HL-60 (cell line): ENCODE results near the gene TBC1D7.

Source experiments
- DNase-seq, 2 experiments: peaks; one replicate each; pipeline ENCODE4 v3.0.0-alpha.2; 2010 to 2020; ENCODE audit warnings: low read depth in 1 of 2, low spot score in 1 of 2
- H3K27ac ChIP-seq: fragments of 250-450 bp; sonication (Bioruptor Pico); replicated peaks from 2 replicates; pipeline ENCODE4 v1.5.1; 2020; ENCODE audit warnings: mild to moderate bottlenecking, moderate library complexity
- H3K27me3 ChIP-seq: fragments of 250-450 bp; sonication (Bioruptor Pico); 2 replicates; pipeline ENCODE4 v1.5.1; 2021; ENCODE audit warnings: mild to moderate bottlenecking, moderate library complexity; ENCODE audit not compliant: insufficient read depth, poor library complexity, severe bottlenecking
- H3K4me3 ChIP-seq: replicated peaks from 2 replicates; pipeline ENCODE4 v1.5.1; 2011; ENCODE audit warnings: mild to moderate bottlenecking, control low read depth, low read length; ENCODE audit not compliant: insufficient read depth
- GABPA ChIP-seq: IDR thresholded peaks from 2 replicates; pipeline ENCODE4 v1.6.1; 2012; ENCODE audit warnings: low read depth
- POLR2AphosphoS5 ChIP-seq: IDR thresholded peaks from 2 replicates; pipeline ENCODE4 v1.6.1; 2012; ENCODE audit warnings: low read depth
- SPI1 ChIP-seq: IDR thresholded peaks from 2 replicates; pipeline ENCODE4 v1.6.1; 2012; ENCODE audit warnings: low read depth, mild to moderate bottlenecking, borderline replicate concordance
- TF ChIP-seq, protein P1 (sequence below): IDR thresholded peaks from one replicate; pipeline ENCODE4 v1.5.1; 2011; ENCODE audit warnings: low read length, control low read depth, inconsistent platforms; ENCODE audit not compliant: insufficient read depth
- TF ChIP-seq, protein P2 (sequence below): IDR thresholded peaks from 2 replicates; pipeline ENCODE4 v1.6.1; 2012; ENCODE audit warnings: low read depth; ENCODE audit not compliant: insufficient replicate concordance

The TBC1D7 gene

DNA sequence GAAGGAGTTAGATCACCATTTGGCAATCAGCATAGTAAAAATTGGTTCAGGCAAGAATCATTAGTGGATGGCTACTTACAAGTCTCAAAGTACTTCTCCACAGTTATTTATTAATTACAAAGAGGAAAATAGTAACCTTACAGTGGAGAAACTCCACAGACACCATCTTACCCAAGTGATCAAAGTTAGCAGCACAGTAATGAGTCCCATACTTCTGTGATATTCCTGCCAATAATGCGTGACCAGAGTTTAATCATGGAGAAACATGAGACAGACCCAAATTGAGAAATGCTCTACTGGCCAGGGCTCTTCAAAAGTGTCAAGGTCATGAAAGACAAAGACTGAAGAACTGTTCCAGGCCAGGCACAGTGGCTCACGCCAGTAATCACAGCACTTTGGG lies 9.5 kb downstream of the TBC1D7 start:
- no peak for DNase-seq
- no peak overlapping the region for H3K27ac ChIP-seq
- no peaks in the 10 kb centered on the region for H3K27me3 ChIP-seq
- TF ChIP-seq GABPA (no peak), SPI1 (no peak), POLR2AphosphoS5 (no peak)
- TF ChIP-seq, protein P1, sequence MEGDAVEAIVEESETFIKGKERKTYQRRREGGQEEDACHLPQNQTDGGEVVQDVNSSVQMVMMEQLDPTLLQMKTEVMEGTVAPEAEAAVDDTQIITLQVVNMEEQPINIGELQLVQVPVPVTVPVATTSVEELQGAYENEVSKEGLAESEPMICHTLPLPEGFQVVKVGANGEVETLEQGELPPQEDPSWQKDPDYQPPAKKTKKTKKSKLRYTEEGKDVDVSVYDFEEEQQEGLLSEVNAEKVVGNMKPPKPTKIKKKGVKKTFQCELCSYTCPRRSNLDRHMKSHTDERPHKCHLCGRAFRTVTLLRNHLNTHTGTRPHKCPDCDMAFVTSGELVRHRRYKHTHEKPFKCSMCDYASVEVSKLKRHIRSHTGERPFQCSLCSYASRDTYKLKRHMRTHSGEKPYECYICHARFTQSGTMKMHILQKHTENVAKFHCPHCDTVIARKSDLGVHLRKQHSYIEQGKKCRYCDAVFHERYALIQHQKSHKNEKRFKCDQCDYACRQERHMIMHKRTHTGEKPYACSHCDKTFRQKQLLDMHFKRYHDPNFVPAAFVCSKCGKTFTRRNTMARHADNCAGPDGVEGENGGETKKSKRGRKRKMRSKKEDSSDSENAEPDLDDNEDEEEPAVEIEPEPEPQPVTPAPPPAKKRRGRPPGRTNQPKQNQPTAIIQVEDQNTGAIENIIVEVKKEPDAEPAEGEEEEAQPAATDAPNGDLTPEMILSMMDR: no peak
- no peak overlapping the region for H3K4me3 ChIP-seq

DNA sequence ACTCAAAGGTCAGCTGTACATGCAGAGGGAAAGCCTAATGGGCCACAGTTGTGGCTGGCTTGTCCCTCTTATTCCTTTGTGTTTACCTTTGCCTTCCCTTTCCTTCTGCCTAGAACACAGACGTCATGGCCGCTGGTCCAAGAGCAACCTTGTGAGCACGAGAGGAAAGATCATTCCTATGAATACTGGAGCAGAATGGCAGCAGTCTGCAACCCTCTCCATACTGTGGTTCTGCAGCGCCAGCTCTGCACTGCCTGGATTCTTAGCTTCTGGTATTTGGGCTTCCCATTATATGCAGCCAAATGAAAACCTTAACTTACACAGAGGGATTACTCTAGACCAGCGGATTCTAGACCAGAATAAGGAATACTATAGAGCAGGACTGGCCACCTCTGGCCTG lies 12.4 kb downstream of the TBC1D7 start:
- TF ChIP-seq, protein P1: no peak
- TF ChIP-seq SPI1 (no peak), POLR2AphosphoS5 (no peak), GABPA (no peak)
- TF ChIP-seq, protein P2, sequence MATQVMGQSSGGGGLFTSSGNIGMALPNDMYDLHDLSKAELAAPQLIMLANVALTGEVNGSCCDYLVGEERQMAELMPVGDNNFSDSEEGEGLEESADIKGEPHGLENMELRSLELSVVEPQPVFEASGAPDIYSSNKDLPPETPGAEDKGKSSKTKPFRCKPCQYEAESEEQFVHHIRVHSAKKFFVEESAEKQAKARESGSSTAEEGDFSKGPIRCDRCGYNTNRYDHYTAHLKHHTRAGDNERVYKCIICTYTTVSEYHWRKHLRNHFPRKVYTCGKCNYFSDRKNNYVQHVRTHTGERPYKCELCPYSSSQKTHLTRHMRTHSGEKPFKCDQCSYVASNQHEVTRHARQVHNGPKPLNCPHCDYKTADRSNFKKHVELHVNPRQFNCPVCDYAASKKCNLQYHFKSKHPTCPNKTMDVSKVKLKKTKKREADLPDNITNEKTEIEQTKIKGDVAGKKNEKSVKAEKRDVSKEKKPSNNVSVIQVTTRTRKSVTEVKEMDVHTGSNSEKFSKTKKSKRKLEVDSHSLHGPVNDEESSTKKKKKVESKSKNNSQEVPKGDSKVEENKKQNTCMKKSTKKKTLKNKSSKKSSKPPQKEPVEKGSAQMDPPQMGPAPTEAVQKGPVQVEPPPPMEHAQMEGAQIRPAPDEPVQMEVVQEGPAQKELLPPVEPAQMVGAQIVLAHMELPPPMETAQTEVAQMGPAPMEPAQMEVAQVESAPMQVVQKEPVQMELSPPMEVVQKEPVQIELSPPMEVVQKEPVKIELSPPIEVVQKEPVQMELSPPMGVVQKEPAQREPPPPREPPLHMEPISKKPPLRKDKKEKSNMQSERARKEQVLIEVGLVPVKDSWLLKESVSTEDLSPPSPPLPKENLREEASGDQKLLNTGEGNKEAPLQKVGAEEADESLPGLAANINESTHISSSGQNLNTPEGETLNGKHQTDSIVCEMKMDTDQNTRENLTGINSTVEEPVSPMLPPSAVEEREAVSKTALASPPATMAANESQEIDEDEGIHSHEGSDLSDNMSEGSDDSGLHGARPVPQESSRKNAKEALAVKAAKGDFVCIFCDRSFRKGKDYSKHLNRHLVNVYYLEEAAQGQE: no peak
- Histone ChIP-seq H3K4me3 (no peak overlapping the region), H3K27me3 (no peaks in the 10 kb centered on the region), H3K27ac (no peak overlapping the region)
- no peak for DNase-seq

DNA sequence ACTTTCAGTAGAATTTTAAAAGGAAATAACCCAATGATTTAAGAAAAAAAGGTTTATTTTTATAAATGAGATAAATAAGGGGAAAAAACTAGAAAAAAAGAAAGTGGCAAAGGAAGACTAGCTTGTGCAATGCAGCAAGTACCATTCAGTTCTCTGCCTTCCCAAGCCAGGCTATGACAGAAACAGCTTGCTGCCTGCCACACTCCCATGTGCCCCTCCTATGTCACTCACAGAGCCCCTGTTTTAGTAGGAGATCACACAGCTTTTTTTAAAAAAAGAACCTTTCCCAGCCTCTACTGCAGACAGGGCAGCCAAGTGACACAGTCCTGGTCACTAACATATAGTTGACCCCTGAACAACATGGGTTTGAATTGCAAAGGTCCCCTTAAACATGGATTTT lies 13.5 kb downstream of the TBC1D7 start:
- TF ChIP-seq, protein P1: no peak
- TF ChIP-seq GABPA (no peak), SPI1 (no peak), POLR2AphosphoS5 (no peak)
- TF ChIP-seq, protein P2: no peak
- Histone ChIP-seq H3K4me3 (no peak overlapping the region), H3K27ac (no peak overlapping the region), H3K27me3 (no peaks in the 10 kb centered on the region)
- no peak for DNase-seq

DNA sequence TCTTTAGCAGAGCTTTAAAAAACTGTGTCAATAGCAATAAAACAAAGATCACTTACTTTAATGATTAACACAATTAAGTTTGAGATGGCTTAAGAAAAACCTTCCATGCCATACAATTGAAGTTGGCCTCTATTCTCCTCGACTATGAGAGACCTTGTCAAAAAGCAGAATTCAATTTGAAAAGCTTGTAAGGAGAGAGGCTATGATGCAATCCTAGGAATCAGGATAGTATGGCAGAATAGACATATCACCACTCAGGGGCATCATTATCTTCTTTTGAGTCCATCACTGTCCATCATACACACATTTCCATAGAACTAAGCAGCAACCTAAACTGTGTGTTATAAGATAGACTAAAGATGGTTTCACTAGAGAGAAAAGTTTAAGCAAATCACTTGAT lies 17.2 kb downstream of the TBC1D7 start:
- H3K27ac ChIP-seq: no peak overlapping the region
- TF ChIP-seq POLR2AphosphoS5: no peak
- TF ChIP-seq, protein P2: no peak
- TF ChIP-seq GABPA: no peak
- TF ChIP-seq SPI1: no peak
- TF ChIP-seq, protein P1: no peak
- no peak overlapping the region for H3K4me3 ChIP-seq
- H3K27me3 ChIP-seq: no peaks in the 10 kb centered on the region
- DNase-seq: no peak
